PC-3 (cell line): ENCODE results near the gene PPL.

ENCODE experiments used
- EZH2 ChIP-seq: fragments of 300-600 bp; sonication (generic); IDR thresholded peaks from one replicate; pipeline ENCODE4 v1.6.1; 2017; ENCODE audit warnings: antibody characterized with exemption, mild to moderate bottlenecking, low read length; ENCODE audit not compliant: unreplicated experiment
- TF ChIP-seq, protein P1 (sequence below): fragments of 300-600 bp; sonication (generic); conservative IDR thresholded peaks from 2 replicates; pipeline ENCODE4 v1.5.1; 2017; ENCODE audit warnings: antibody characterized with exemption, low read depth, mild to moderate bottlenecking, low read length

DNA sequence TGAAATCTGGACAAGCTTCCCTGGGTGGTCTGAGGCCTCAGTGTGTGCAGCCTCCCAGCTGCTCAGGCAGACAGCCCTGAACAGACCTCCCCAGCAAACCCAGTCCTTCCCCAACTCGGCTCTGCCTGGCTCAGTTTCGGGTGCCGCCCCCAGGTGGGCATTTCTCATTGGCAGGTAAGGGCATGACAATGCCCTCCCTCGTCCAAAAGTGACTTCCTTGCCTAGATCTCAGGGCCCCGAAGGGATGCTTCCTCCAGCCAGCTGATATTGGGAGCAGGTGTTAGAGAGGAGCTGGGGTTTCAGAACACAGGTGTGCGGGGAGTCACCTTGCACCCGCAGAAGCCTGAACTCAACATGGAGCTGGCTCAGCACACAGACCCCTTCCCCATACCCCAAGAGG is 3.8 kb upstream of the PPL start:
- TF ChIP-seq, protein P1, sequence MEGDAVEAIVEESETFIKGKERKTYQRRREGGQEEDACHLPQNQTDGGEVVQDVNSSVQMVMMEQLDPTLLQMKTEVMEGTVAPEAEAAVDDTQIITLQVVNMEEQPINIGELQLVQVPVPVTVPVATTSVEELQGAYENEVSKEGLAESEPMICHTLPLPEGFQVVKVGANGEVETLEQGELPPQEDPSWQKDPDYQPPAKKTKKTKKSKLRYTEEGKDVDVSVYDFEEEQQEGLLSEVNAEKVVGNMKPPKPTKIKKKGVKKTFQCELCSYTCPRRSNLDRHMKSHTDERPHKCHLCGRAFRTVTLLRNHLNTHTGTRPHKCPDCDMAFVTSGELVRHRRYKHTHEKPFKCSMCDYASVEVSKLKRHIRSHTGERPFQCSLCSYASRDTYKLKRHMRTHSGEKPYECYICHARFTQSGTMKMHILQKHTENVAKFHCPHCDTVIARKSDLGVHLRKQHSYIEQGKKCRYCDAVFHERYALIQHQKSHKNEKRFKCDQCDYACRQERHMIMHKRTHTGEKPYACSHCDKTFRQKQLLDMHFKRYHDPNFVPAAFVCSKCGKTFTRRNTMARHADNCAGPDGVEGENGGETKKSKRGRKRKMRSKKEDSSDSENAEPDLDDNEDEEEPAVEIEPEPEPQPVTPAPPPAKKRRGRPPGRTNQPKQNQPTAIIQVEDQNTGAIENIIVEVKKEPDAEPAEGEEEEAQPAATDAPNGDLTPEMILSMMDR = no peak
- TF ChIP-seq EZH2 = no peak
